ENCODE results near the gene ACAP3.
A peak's percentile ranks its signal among the peaks of the same experiment; 100 is the strongest.

ACAP3 gene

DNA sequence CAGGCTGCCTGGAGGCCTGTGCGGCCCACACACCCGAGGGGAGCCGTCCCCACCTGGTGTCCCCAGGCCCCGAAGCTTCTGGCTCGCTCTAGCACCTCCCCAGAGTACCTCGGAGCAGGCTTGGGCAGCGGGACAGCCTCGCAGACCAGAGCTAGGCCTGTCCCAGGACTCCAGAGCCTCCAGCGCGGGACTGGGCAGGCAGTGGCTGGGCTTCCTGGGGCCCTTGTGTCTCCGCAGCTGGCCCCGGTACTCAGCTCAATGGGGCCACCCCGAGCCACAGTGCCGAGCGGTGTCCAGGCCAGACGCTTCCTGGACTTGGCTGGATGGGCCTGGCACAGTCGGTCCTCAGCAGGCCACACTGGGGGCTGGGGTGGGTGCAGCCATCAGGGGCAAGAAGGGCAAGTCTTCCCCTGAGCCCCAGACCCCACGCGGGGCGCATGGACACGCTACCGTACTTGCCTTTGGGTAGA, 22.6 kb downstream of the ACAP3 start:
- no peak for DNase-seq (ENCODE audit: low spot score)

DNA sequence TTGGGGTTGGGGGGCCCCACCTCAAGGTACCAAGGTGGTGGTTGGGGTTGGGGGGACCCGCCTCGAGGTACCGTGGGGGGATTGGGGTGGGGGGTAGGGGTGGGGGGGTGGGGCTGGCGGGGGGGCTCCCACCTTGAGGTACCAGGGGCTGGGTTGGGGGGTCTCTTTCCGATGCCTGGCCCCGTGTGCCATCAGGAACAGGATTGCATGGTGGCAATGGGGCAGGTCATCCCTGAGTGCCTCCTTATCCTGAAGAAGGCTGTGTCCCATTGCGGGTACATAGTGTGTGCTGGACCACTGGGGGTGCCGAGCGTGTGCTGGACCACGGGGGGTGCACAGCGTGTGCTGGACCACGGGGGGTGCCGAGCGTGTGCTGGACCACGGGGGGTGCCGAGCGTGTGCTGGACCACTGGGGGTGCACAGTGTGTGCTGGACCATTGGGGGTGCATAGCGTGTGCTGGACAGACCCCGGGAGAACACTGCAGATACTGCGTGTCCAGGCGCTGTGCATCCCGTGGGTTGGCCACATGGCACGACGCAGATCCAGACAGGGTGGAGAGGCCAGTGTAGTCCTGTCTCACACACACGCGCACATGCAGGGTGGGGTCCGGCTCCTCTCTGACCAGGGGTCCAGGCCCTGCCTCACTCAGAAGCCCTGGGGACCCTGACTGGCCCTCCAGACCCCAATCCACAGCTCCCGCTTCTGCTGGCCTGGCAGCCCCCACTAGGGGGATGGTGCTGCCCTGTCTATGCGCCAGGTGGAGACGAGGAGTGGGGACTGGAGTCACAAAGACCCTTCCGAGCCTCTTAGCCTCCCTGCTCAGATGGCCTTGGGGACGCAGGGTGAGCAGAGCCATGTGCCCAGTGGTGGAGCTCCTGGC, 23.3 kb downstream of the ACAP3 start:
- DNase-seq (ENCODE audit: low spot score): no peak

DNA sequence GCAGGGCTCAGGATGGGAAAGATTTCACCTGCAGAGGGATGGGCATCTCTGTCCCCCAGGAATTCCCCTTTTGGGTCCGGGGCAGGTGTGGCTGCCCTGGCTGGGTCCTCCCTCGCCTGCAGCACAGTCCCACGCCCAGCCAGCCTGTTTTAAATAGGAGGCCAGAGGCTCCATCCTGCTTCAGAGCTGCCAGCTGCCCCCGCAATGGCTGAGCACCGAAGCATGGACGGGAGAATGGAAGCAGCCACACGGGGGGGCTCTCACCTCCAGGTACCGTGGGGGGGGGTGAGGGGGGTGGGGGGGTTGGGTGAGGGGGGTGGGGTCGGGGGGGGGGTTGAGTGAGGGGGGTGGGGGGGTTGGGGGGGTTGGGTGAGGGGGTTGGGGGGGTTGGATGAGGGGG, 23.9 kb downstream of the ACAP3 start:
- no peak for DNase-seq (ENCODE audit: low spot score)

DNA sequence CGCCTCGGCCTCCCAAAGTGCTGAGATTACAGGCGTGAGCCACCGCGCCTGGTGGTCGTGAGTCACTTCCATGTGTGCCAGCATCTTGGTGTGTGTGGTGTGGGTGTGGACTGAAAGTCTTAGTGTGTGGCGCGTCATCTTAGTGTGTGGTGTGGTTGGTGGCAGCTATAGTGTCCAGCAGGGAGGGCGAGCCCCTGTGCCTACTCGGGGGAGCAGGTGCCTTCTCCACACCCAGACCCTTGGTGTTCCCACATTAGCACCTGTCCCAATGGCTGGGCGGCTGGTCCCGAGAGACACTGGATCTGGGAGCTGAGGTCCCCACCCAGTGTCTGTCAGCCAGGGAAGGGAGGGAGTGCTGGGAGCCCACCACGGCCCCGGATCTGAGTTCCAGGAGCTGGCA, 24.7 kb downstream of the ACAP3 start:
- no peak for DNase-seq (ENCODE audit: low spot score)

DNA sequence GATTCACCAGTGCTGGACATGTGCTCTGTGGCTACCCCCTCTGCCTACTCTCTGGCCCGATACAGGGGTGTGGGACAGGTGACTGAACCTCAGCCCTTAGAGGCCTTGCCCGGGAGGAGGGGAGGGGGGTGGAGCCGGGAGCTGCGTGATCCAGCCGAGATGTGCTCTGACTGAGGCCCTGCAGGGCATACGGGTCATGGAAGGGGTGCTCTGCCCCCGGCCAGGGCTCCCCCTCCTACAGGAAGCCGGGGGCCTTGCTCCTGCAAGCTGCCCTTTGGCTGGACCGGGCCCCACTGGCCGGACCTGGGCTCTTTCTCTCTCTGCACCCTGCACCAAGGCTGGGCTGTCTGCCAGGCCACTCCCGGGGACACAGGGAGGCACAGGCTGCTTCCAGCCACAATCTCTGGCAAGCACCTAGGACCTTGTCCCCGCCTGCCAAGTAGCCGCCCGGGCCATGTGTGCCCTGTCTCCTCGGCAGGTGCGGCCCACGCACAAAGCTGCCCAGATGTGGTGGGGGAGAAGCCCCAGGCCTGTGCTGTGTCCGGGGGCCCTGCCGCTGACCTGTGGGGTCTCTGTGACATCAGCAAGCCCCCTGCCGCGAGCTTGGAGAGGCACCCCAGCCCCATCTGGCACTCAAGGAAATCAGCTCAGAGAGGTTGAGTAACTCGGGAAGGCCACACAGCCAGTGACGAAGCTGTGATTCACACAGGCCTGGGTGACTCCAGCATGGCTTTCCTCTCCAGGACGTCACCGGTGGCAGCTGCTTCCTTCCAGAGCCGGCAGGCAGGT, 26.0 kb downstream of the ACAP3 start:
- DNase-seq (ENCODE audit: low spot score): no peak

DNA sequence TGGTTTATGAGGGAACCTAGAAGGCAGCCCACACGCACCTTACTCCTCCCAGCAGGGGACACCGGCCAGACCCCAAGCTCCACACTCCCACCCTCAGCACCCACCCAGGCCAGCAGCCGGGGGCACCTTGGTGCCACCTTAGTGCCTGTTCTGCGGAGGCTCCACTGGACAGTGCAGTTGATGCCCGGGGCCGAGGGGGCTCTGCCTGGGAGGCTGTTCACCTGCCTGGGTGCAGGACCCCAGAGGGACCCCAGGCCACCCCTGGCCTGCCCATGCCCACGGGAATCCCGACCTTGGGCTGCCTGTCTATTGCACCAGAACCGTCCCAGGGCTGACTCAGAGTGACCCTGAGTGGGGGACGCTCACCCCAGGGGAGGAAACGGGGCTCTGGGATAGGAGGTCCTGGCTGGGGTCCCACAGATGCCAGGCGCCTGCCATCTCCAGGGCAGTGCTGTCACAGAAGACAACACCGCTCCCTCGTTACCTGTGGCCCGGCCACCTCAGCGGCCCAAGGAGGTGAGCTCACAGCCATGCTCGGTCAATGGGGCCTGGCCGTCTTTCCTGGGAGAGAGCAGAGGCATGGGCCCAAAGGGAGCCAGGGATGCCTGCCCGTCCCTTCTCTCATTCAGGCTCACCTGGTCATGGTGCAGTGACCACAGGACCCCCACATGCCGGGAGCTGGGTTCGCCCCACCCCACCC, 26.8 kb downstream of the ACAP3 start:
- no peak for DNase-seq (ENCODE audit: low spot score)

DNA sequence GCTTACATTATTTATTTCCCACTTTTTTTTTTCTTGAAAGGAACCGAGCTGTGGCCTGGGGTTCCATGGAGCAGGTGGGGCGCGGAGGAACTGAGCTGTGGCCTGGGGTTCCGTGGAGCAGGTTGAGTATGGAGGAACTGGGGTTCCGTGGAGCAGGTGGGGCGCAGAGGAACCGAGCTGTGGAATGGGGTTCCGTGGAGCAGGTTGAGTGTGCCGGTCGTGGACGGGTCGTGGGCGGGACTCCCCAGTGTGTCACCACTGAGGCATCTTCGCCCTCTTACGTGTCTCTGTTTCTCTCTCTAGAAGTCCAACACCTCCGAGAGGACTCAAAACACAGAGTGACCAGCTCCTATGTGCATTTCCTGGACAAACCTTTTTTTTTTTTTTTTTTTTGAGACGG, 28.7 kb downstream of the ACAP3 start:
- no peak for DNase-seq (ENCODE audit: low spot score)

DNA sequence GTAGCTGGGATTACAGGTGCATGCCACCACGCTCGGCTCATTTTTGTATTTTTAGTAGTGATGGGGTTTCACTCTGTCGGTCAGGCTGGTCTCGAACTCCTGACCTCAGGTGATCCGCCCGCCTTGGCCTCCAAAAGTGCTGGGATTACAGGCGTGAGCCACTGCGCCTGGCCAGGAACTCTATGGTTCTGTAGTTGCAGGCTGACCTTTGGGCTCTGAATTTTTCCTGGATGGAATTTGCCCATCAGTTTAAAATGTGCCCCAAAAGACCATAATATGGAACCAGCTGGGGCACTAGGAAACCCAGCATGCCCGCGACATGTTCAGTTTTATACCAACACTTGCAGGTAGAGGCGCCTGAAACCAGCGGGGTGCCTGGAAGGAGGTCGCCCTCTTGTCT, 29.1 kb downstream of the ACAP3 start:
- no peak for DNase-seq (ENCODE audit: low spot score)

DNA sequence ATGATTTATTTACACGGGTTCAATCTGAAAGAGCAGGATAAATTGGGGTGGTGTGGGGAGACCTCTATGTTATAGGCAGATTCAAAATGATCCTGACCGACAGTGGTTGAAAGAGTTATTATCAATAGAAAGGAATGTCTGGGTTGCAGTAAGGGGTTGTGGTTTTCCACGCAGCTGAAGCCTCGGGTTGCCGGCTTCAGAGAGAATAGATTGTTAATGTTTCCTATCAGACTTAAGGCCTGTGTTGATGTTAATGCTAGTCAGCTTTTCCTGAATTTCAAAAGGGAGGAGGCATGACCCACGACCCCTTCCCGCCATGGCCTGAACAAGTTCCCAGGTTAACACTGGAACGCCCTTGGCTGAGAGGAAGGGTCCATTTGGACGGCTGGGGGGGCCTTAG, 31.9 kb downstream of the ACAP3 start:
- no peak for DNase-seq (ENCODE audit: low spot score)

DNA sequence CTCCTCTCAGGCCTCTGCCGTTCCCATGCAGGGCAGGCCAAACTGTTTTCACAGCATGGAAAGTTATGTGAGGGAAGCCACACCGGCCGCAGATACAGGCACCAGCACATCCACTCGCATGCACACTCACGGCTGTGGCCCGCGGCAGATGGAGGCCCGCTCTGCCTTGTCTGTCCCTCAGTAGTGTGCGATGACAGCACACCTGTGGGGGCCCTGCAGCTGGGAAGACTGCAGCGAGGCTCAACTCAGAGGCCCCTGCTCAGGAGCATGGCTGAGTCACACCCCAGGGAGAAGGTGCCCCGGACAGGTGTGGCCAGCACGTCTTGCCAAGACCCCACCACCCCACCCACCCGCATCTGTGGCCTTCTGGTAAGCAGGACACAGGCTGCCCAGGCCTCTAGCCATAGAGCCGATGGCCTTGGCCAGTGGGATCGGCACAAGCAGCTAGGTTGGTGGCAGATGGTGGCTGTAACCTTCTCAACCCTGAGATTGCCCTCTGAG, 32.7 kb downstream of the ACAP3 start:
- no peak for DNase-seq (ENCODE audit: low spot score)

DNA sequence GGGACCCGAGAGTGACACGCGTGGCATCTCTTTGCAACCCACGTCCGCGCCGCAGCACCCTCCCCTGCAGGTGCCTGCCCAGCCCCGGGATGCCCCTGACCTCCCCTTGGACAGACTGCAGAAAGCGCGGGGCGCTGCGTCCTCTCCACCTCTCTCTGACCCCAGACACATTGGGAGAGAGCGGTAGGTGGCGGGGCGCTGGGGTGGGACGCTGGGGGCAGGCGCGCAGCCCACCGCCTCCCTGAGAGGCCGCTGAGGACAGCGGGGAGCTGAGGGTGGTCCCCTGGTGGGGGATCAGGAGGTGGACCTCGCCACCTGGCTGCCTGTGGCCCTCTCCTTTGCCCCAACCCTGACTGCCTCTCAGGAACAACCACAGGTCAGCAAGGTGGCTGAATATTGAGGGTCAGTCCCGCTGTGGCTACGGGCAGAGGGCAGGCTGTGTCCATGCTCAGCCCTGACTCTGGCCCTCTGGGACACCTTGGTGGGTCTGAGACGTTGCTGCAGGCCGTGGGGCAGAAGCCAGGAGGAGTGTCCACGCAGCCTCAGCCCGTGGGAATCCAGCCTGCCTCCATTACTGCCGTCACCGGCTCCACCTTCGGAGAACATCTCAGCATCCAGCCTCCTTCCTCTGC, 33.3 kb downstream of the ACAP3 start:
- no peak for DNase-seq (ENCODE audit: low spot score)

DNA sequence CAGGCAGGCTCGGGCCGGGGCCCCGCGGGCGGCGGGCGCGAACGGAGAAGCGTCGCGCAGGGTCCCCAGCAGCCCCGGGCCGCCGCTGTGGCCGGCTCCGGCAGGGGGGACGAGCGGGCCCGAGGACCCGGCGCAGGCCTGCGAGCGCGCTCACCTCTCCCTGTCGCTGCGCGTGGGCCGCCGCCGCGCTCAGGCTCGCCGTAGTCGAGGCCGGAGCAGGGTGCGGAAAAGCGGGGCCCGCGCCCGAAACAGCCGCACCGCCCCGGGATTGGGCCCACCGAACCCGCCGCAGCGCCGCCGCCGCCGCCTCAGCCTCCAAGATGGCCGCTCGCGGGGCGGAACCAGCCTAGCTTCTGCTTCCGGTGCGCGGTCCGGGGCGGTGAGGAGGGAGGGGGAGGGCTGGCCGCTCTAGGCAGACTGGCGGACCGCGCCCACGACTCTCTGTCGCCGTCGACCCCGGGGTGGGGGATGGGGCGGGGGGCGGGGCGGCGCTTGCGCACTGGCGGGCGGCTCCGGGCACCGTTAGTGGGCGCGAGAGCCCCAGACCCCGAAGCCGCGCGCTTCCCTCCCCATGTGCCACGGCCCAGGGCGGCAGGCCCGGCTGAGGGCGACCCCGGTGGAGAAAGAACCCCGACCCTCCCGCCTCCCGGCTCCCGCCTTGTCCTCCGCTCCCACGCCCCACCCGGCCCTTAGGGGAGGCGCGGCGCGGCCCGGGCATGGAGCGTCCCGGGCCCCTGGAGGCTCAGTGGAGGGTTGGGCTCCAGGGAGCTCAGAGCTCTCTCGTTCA, 34.0 kb downstream of the ACAP3 start, which contains the start of gene UBE2J2:
Gene UBE2J2 (minus strand): TSS at position 343 of the 787 bp plus-strand sequence. CDS start 5,862 bp downstream, outside the sequence.
- DNase-seq (ENCODE audit: low spot score): peak; percentile 97

DNA sequence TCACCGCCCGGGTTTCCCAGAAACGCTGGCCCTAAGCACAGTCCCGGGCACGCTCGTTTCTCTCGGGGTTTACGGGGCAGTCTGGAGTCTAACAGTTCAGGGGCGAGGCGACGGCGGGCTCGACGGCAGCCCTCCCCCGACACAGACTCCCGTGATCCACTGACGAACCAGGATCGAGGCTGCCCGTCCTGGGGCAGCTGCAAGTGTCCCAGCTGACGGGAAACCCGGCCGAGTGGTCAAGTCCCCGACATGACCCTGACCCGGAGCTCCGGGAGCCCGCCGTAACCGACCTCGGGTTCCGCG, 34.6 kb downstream of the ACAP3 start:
- DNase-seq (ENCODE audit: low spot score): no peak

DNA sequence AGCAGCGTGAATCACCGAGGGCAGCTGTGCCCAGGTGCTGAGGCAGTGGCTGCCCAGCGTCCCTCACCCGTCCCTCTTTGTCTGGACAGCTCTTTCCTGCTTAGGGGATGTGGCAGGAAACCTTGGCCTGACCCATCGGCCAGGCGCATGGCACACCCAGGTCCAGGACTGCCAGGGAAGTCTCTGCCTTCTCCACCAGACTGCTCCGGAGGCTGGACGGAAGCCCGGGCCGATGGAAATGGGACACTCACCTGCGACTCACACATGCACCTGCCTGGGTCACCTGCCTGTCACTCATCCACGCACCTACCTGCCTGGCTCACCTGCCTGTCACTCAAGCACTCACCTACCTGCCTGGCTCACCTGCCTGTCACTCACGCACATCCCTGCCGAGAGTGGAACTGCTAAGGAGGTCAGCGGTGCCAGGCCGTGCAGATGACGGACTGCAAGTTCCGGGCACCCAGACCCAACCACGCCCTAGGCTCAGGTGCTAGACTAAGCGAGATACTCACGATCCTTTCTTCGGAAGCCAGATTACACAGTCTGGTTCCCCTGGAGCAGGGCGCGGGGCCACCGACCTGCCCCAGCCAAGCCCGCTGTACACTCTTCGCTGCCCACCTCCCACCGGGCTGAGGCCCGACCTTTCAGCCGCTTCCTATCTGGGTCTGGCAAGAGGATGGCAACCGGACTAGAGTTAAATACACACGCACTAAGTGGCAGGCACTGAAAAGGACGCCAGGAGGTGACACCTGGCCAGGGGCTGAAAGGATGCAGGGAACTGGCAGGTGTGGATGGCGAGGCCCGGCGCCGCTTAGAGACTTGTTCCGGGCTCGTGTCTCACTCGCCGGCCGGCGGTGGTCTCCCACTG, 35.2 kb downstream of the ACAP3 start:
- DNase-seq (ENCODE audit: low spot score): no peak

DNA sequence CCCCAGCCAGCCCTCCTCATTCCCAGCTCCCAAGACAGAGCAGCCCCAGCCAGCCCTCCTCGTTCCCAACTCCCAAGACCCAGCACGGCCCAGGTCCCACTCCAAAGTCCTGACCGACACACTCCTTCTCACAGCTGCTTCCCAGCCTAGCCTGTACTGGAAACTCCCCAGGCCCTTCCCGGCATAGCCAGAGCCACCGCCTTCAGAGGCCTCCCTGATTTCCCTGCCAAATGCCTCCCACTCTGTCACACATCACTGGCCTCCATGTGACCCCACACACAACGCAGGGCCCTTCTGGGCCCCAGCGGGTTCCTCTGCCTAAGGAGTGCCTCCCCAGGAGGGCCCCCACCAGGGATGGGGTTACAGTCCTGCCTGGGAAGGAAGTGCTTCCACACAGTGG, 36.9 kb downstream of the ACAP3 start:
- no peak for DNase-seq (ENCODE audit: low spot score)

DNA sequence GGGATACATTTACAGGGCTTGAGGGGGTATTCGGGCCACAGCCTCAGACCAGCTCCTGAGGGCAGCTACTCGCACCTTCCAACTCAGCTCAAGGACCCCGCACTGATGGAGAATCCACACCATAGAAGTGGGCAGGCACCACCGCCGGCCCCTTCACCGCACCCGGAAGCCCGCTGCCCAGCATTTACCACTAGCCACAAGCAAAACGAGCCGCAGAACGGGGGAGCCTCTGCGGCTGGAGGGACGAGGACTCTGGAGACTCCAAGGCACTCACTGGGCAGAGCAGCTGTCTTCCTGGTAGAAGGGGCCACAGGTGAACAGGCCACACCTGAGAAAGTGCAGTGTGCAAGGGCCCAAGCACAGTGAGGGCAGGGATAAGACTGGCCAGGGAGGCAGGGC, 39.4 kb downstream of the ACAP3 start:
- DNase-seq (ENCODE audit: low spot score): no peak

DNA sequence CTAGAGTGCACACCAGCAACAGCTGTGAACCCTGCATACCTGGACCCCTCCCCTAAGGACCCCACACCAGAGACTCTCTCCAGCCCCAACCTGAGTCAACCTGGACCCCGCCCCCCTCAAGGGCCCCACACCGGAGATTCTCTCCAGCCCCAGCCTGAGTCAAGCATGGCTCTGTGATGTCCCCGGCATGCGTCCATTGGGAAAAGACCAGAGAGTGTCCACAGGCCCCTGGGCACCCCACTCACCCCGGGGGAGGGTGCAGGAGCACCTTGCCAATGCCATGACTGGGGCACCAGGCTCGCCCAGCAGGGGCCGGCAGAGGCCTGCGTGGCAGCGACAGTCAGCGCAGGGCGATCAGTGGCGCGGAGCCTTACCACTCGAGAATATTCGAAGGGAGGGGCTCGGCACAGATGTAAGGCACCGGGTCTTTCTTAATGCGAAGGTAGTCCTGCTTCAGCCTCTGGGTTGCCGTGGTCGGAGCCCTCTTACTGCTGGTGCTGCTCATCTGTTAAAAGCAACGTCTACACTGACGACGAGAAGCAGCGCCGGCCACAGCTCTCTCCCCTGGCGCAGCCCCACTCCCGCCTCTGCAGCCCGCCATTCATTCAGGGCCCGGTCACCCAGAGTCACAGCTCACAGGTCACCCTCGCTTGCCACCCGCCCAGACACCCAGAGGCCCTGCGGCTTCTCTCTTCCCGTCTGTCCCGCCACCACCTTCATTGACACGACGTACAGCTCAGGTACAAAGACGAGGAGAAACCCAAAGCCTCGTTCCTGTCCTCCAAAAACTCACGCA, 40.0 kb downstream of the ACAP3 start:
- no peak for DNase-seq (ENCODE audit: low spot score)

DNA sequence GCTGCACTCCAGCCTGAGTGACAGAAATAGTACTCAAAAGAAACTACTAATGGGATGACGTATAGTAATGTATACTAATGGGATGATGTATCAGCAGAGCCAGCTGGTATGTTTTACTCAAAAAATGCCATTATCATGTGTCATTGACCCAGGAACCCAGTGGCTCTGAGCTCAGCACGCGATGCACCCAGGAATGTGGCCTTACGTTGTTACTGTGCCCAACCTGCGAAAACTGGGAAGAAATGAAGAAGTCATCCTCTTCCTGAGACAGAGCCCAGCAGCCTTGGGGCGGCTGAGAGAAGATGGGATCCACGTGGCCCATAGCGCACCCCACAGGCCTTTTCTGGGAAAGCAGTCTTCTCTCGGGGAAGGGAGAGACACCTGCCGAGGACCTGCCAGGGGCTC, 42.9 kb downstream of the ACAP3 start:
- DNase-seq (ENCODE audit: low spot score): no peak

DNA sequence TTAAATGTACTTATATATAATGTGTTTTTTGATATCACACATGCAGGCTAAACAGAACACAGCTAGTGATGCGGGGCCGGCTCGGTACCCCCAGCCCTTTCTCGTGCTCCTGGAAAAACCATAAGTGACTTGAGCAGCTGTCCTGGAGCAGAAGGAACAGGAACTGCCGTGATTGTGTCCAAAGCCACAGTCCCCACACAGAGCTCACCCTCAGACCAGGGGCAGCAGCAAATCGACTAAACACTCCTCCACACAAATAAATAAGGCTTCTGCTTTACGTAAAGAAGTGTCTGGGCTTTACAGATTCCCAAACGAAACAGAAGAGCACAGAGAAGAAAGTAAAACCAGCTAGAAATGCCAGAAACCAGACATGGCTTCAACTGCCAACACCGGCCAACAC, 43.7 kb downstream of the ACAP3 start:
- DNase-seq (ENCODE audit: low spot score): no peak
